Stimulated activated naive CD8-positive, alpha-beta T cell treated with anti-CD3 and anti-CD28 coated beads, Interleukin-15, amount 100 ng/mL, for 72 hours (primary cell): ENCODE data around the gene NLE1.
A peak's percentile ranks its signal among the peaks of the same experiment; 100 is the strongest.
"Not testable (repeated sequence)": the region's sequence is repeated elsewhere in the genome, so short reads cannot be mapped to it uniquely, and the experiment has no call there.

Source experiments
- ATAC-seq: fragments of 150-1000 bp; cut with Tn5 transposase; 2 replicates; pipeline ENCODE4 v1.10.0; 2021; ENCODE audit warnings: mild to moderate bottlenecking, moderate library complexity
- DNase-seq, 2 donors: peaks; one replicate each; pipeline ENCODE4 v3.0.0; 2021 to 2022
- H3K27ac Mint-ChIP-seq, 2 donors: one replicate each; pipeline ENCODE4 v1.8.0; 2022; ENCODE audit warnings: mild to moderate bottlenecking in 2 of 2, mixed read lengths in 2 of 2, moderate library complexity in 2 of 2
- H3K27me3 Mint-ChIP-seq: one replicate; pipeline ENCODE4 v1.8.0; 2022; ENCODE audit warnings: mixed read lengths
- H3K4me1 Mint-ChIP-seq: one replicate; pipeline ENCODE4 v1.8.0; 2022; ENCODE audit warnings: mild to moderate bottlenecking, mixed read lengths
- H3K4me3 Mint-ChIP-seq, 2 donors: one replicate each; pipeline ENCODE4 v1.8.0; 2022; ENCODE audit warnings: mild to moderate bottlenecking in 2 of 2, mixed read lengths in 2 of 2, moderate library complexity in 1 of 2
- H3K9me3 Mint-ChIP-seq, 2 donors: one replicate each; pipeline ENCODE4 v1.8.0; 2022; ENCODE audit warnings: mixed read lengths in 2 of 2

The NLE1 gene

DNA sequence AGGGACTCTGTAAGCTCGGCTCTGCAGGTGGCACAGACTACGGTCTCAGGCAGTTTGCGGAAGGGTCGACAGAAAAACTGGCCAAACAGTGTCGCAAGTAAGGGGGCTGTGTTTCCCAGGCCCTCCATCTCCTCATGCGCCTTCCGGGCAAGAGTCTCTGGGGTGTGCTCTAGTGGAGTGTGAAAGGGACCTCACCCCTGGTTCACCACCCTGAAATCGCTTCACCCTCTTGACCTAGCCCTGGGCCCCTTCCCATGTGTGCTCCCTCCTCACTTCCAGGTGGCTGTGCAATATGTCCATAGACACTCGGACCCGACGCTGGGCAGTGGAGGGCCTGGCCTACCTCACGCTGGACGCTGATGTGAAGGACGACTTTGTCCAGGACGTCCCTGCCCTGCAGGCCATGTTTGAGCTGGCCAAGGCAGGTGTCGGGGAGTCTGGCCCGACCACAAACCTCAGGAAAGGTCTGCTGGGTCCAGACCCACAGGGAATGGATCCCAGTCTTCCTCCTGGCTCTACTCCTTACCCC lies 27.8 kb upstream of the NLE1 start:
- H3K9me3 Mint-ChIP-seq: no peaks in the 10 kb centered on the region
- no peaks in the 10 kb centered on the region for H3K27me3 Mint-ChIP-seq
- H3K4me1 Mint-ChIP-seq: peaks cover 51% of the 10 kb centered on the region
- H3K4me3 Mint-ChIP-seq: no peak overlapping the region
- ATAC-seq: no peak
- DNase-seq: no peak
- H3K27ac Mint-ChIP-seq: no peak overlapping the region

DNA sequence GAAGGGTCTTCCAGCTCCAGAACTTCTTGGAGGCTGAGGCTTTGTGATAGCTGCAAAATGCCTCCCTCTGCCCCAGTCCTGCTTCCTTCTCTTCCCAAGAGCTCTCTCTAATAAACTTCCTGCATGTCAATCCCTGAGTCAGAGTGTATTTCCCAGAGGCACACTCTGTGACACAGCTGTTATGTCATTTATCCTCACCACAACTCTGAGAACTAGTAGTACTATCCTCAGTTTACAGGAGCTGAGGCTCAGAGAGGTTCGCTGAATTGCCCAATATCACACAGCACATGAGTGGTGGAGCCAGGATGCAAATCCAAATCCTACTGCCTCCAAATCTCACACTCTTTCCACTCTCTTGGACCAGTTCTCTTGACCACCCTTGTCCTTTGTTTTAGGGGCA lies 25.6 kb upstream of the NLE1 start:
- Mint-ChIP-seq H3K4me3 (no peak overlapping the region), H3K27ac (no peak overlapping the region), H3K9me3 (no peaks in the 10 kb centered on the region), H3K4me1 (peaks cover 39% of the 10 kb centered on the region), H3K27me3 (no peaks in the 10 kb centered on the region)
- DNase-seq (no peak), ATAC-seq (no peak)

DNA sequence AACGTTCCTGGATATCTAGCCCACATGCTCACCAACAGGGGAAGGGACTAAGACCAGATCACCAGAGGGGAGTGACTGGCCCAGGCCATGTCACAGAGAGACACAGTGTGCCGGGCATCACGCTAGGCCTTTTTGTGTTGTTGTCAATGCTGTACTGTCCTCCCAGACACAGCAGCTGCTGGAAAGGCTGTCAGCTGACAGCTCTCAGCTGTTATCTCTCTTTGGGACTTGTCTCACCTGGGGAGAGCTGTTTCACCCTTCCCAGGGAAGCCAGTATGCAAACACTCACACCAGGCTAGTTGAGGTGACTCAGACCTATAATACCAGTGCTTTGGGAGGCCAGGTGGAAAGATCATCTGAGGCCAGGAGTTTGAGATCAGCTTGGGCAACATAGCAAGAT lies 24.9 kb upstream of the NLE1 start:
- H3K27ac Mint-ChIP-seq: no peak overlapping the region
- H3K4me1 Mint-ChIP-seq: peaks cover 37% of the 10 kb centered on the region
- ATAC-seq (no peak), DNase-seq (no peak)
- no peaks in the 10 kb centered on the region for H3K9me3 Mint-ChIP-seq
- no peaks in the 10 kb centered on the region for H3K27me3 Mint-ChIP-seq
- H3K4me3 Mint-ChIP-seq: no peak overlapping the region

DNA sequence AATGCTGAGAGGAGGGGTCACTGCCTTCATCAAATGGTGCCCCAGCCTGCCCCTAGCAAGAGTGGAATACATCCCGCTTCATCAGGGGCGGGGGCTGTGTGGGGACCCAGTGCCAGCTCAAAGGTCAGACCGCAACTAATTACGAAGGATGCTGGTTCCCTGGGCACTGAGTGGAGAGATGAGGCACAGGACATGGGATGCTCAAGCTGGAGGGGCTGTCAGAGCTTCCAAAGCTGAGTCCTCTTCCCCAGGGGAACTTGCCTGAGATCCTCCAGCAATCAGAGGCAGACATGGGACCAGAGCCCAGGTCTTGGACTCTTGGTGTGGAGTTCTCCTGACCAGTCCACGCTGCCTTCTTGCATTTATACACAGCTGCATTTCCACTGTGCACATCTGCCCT lies 24.4 kb upstream of the NLE1 start:
- Mint-ChIP-seq H3K27me3 (no peaks in the 10 kb centered on the region), H3K27ac (peak overlapping the region in 1 of 2 donors; percentile 48), H3K4me1 (peaks cover 38% of the 10 kb centered on the region), H3K9me3 (no peaks in the 10 kb centered on the region), H3K4me3 (no peak overlapping the region)
- ATAC-seq (no peak), DNase-seq (no peak)

DNA sequence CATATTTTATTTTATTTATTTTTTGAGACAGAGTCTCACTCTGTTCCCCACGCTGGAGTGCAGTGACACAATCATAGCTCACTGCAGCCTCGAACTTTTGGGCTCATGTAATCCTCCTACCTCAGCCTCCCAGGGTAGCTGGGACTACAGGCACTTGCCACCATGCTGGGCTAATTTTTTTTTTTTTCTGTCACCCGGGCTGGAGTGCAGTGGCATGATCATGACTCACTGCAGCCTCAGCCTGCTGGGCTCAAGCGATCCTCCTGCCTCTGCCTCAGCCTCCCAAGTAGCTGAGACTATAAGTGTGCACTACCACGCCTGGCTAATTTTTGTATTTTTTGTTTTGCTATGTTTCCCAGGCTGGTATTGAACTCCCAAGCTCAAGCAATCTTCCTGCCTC lies 22.6 kb upstream of the NLE1 start:
- H3K4me3 Mint-ChIP-seq: no peak overlapping the region
- peaks cover 51% of the 10 kb centered on the region for H3K4me1 Mint-ChIP-seq
- no peak overlapping the region for H3K27ac Mint-ChIP-seq
- no peak for ATAC-seq
- no peaks in the 10 kb centered on the region for H3K27me3 Mint-ChIP-seq
- no peak for DNase-seq
- no peaks in the 10 kb centered on the region for H3K9me3 Mint-ChIP-seq

DNA sequence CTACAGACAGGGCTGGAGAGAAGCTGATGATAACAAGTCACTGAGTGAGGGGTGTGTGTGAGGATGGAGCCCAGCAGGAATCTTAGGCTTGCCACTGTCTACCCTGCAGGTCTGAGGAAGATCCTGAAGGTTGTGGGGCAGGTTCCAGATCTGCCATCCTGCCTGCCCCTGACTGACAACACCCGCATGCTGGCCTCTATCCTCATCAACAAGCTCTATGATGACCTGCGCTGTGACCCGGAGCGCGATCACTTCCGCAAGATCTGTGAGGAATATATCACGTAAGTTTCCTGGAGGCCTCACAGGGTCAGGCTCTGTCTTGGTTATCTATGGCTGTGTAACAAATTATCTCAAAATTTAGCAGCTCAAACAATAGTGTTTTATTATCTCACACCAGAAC lies 21.8 kb upstream of the NLE1 start:
- no peaks in the 10 kb centered on the region for H3K9me3 Mint-ChIP-seq
- peaks cover 58% of the 10 kb centered on the region for H3K4me1 Mint-ChIP-seq
- DNase-seq: no peak
- no peak overlapping the region for H3K4me3 Mint-ChIP-seq
- H3K27ac Mint-ChIP-seq: no peak overlapping the region
- no peaks in the 10 kb centered on the region for H3K27me3 Mint-ChIP-seq
- no peak for ATAC-seq

DNA sequence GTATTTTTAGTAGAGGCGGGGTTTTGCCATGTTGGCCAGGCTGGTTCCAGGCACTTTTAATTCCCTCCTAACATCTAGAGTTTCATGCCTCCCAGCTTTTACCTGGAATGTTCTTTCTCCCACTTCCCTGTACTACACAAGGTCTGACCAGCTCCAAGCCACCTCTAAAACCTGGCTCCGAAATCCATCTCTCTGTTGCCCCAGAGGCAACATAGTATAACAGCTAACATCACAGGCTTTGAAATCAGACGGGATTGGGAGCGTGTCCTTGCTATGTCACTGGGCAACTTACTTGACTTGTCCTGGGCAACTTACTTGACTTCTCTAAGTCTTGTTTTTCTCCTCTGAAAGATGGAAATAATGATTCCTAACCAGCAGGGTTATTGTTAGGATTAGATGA lies 20.7 kb upstream of the NLE1 start:
- ATAC-seq: no peak
- peaks cover 52% of the 10 kb centered on the region for H3K4me1 Mint-ChIP-seq
- no peaks in the 10 kb centered on the region for H3K9me3 Mint-ChIP-seq
- DNase-seq: no peak
- H3K27me3 Mint-ChIP-seq: no peaks in the 10 kb centered on the region
- H3K4me3 Mint-ChIP-seq: no peak overlapping the region
- no peak overlapping the region for H3K27ac Mint-ChIP-seq

DNA sequence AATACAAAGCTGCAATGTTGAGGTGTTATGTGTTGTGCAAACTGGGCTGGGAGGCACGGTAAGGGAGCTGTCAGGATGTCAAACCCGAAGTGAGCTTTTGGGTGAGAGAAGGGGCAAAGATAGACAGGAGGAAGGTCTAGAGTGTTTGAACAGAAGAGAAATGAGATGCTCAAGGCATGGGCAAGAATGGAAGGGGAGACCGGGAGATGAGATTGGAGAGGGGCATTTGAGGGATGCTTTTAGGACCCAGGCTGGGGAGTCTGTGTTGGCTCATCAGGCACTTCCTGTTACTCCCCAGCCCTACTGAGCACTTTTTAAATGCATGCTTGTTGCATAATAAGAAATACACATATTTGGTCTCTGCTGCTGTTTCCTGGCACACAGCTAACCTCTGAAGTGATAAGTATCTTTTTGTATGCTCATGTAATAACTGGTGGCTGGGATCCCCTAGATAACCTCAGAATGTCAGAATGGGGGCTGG lies 19.2 kb upstream of the NLE1 start:
- no peaks in the 10 kb centered on the region for H3K9me3 Mint-ChIP-seq
- ATAC-seq (peak; percentile 78), DNase-seq (no peak)
- H3K27me3 Mint-ChIP-seq: no peaks in the 10 kb centered on the region
- peaks cover 47% of the 10 kb centered on the region for H3K4me1 Mint-ChIP-seq
- H3K4me3 Mint-ChIP-seq: peak overlapping the region; percentile 51 to 54
- peak overlapping the region in 1 of 2 donors; percentile 50 for H3K27ac Mint-ChIP-seq

DNA sequence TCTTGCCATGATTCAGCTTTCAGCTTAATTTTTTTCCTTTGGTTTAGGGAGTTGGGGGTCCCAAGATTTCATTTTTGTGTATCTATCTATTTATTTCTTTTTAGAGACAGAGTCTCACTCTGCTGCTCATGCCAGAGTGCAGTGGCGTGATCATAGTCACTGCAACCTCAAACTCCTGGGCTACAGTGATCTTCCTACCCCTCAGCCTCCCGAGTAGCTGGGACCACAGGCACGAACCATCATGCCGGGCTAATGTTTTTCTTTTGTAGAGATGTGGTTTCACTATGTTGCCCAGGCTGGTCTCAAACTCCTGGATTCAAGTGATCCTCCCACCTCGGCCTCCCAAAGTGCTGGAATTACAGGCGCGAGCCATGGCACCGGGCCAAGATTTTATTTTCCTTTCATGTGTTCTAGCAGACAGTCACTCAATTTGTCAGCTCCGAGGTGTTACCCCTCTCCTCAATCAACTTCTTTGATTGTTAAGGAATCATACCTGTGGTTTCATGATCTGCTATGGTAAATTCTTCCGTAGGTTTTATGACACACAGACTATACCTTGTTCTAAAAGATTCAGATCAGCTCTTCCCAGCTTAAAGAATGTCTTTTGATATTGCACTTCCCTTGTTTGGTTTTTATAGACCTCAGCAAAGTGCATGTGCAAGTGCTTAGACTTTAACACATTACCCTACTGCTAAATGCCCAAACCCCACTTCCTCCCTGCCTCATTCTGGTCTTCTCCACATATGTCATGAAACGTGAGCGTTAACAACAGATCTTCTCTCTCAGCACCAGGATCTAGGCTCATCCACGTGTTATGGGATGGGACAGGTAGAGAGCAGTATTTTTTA lies 18.5 kb upstream of the NLE1 start:
- Mint-ChIP-seq H3K9me3 (no peaks in the 10 kb centered on the region), H3K27me3 (no peaks in the 10 kb centered on the region), H3K4me3 (peak overlapping the region; percentile 51 to 54), H3K4me1 (peaks cover 47% of the 10 kb centered on the region), H3K27ac (peak overlapping the region; percentile 50 to 59)
- DNase-seq (no peak), ATAC-seq (peak; percentile 77)

DNA sequence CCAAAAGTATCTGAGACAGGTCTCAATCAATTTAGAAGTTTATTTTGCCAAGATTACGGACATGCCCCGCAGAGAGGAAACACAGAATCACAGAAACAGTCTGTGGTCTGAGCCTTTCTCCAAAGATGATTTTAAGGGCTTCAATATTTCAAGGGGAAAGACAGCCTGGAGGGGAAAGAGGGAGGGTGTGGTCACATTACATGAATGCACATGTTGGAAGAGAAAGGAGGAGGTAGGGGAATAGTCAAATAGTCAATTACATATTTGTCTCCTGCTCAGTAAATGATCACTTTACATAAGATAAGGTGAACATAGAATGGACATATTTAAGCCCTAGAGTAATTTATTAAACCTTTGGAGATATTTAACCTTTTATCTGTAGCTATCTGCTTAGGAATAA lies 17.8 kb upstream of the NLE1 start:
- H3K27me3 Mint-ChIP-seq: no peaks in the 10 kb centered on the region
- no peak for DNase-seq
- peak overlapping the region in 1 of 2 donors; percentile 14 for H3K27ac Mint-ChIP-seq
- H3K9me3 Mint-ChIP-seq: no peaks in the 10 kb centered on the region
- ATAC-seq: no peak
- peaks cover 47% of the 10 kb centered on the region for H3K4me1 Mint-ChIP-seq
- H3K4me3 Mint-ChIP-seq: no peak overlapping the region

DNA sequence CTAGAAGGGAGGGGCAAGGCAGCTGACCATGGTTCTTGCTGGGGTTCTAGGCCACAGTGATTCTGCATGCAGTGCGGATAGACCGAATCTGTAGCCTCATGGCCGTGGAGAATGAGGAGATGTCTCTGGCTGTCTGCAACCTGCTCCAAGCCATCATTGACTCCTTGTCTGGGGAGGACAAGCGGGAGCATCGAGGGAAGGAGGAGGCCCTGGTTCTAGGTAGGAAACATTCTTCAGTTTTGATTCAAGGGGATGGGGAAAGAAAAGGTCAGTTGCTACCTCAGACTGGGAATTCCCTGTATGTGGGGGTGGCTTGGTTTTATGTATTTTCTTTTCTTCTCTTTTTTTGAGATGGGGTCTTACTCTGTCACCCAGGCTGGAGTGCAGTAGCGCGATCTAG lies 13.1 kb upstream of the NLE1 start:
- H3K4me1 Mint-ChIP-seq: peaks cover 22% of the 10 kb centered on the region
- no peak overlapping the region for H3K4me3 Mint-ChIP-seq
- H3K9me3 Mint-ChIP-seq: no peaks in the 10 kb centered on the region
- no peaks in the 10 kb centered on the region for H3K27me3 Mint-ChIP-seq
- no peak overlapping the region for H3K27ac Mint-ChIP-seq
- ATAC-seq: no peak
- no peak for DNase-seq

DNA sequence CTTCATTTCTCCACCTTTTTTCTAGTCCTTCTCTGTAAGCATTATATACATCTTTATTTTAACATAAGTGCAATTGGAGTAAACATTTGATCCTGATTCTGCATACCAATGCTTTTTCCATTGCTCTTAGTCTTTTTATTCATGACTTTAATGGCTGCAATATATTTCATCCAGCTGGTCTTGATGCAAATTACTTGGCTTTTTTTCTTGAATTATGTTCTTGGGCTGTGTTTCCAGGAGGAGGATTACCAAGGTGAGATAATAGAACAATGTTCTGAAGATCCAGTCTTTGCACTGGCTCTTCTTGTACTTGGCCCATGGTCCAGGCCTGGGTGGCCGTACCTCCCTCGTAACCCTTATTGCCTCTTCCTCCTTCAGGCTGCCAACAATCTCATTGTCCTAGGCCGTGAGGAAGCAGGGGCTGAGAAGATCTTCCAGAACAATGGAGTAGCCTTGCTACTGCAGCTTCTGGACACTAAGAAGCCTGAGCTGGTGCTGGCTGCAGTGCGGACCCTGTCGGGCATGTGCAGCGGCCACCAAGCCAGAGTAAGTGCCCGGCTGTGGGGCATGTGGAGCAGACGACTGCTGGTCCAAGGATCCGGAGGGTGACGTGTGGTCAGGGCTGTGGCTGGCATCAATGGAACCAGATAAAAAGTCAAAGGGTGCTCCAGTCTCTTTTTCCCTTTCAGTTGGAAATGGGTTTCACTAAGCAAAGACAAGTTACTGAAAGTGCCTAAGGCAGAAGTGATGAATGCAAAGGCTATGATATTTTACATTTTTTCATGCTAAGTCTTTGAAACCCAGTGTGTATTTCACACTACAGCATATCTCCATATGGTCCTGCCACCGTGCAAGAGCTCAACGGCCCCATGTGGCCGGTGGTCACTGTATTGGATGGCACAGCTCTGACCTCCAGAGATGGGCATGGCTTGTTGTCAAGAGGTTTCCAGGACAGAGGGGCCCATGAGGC lies 12.4 kb upstream of the NLE1 start:
- Mint-ChIP-seq H3K4me3 (no peak overlapping the region), H3K9me3 (no peaks in the 10 kb centered on the region), H3K4me1 (peaks cover 14% of the 10 kb centered on the region), H3K27me3 (no peaks in the 10 kb centered on the region), H3K27ac (no peak overlapping the region)
- DNase-seq (no peak), ATAC-seq (no peak)

DNA sequence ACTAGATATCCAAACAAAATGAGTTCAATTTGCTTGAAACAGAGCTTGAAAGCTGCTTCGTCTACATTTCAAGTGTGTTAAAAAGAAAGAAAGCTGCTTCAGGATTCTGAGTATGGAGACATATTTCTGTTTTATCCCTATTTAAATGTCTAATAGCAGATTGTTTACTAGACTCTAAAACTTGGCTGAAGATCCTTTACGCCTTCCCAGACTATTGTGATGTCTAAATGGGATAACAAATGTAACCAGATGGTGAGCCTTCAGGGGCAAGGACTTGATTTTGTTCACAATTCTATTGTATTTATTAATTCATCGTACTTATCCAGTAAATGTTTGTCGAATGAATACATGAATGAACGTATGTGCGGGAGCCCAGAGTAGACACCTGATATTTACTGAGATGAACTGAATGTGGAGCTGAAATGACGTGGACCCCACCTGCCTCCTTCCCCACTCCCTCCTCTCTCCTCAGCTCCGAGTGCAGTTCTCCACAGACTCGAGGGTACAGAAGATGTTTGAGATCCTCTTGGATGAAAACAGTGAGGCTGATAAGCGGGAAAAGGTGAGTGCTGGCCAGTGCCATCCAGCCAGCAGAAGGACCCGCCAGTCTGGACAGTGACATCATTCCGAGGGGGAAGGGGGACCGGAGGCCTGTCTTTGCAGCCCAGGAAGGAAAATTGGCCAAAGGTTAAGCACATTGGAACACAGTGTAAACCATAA lies 10.5 kb upstream of the NLE1 start:
- H3K27me3 Mint-ChIP-seq: no peaks in the 10 kb centered on the region
- H3K27ac Mint-ChIP-seq: no peak overlapping the region
- peaks cover 10% of the 10 kb centered on the region for H3K4me1 Mint-ChIP-seq
- ATAC-seq: no peak
- no peak overlapping the region for H3K4me3 Mint-ChIP-seq
- no peaks in the 10 kb centered on the region for H3K9me3 Mint-ChIP-seq
- DNase-seq: no peak

DNA sequence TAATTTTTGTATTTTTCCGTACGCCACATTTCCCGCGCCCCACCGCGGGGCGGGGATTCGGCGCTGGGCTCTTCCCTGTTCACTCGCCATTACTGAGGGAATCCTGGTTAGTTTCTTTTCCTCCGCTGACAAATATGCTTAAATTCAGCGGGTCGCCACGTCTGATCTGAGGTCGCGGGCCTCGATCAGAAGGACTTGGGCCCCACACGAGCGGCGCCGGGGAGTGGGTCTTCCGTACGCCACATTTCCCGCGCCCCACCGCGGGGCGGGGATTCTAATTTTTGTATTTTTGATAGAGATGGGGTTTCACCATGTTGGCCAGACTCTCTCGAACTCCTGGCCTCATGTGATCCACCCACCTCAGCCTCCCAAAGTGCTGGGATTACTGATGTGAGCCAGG lies 9.0 kb upstream of the NLE1 start:
- H3K4me1 Mint-ChIP-seq: peaks cover 10% of the 10 kb centered on the region
- H3K27me3 Mint-ChIP-seq, H3K27ac Mint-ChIP-seq, H3K4me3 Mint-ChIP-seq, DNase-seq, ATAC-seq, H3K9me3 Mint-ChIP-seq: not testable (repeated sequence)

DNA sequence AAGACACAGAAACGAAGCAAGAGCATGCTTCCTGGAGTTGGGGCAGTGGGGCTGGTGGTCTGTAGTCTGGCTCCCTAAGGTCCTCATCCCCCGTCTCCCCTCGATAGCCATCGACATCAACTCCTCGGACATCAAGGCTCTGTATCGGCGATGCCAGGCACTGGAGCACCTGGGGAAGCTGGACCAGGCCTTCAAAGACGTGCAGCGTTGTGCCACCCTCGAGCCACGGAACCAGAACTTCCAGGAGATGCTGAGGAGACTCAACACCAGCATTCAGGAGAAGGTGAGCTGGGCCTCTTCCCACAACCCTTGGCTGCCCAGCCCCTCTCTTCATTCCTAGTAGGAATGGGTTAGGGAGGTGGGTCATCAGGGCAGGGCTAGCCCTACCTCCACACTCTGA lies 7.8 kb upstream of the NLE1 start:
- Mint-ChIP-seq H3K4me3 (no peak overlapping the region), H3K27ac (peak overlapping the region in 1 of 2 donors; percentile 34), H3K9me3 (no peaks in the 10 kb centered on the region), H3K4me1 (peaks cover 4% of the 10 kb centered on the region), H3K27me3 (no peaks in the 10 kb centered on the region)
- ATAC-seq: no peak
- DNase-seq: no peak
